ENCODE measurements around the gene ATG16L1.

ATG16L1 gene

GRCh38 chr2:233251306-233252116, at the start of gene ATG16L1:
ATG16L1 (plus strand) TSS chr2:233251673; CDS start chr2:233251828, 155 bp downstream.
- peak; percentile 92 to 94 for DNase-seq

- no peak for DNase-seq
Measured at GRCh38 chr2:233202531-233202944, 48.9 kb upstream of the ATG16L1 start.

DNA sequence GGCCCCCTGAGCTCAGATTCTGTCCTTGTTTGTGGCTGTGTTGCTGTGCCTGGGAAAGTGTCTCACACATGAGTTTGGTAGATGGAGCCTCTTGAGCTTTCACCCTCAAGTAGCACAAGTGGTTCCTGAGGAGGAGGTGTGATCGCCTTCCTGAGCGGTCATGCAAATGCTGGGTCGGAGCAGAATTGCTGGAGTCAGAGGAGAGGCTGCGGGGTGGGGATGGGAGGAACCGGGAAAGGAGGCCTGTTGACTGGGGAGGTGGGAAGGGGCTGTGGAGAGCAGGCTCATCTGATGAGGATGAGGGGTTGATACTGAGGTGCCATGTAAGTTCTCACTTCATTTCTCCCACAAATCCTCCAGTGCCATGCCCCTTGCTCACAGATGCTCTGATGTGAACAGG, 48.4 kb upstream of the ATG16L1 start:
- DNase-seq: no peak

DNA sequence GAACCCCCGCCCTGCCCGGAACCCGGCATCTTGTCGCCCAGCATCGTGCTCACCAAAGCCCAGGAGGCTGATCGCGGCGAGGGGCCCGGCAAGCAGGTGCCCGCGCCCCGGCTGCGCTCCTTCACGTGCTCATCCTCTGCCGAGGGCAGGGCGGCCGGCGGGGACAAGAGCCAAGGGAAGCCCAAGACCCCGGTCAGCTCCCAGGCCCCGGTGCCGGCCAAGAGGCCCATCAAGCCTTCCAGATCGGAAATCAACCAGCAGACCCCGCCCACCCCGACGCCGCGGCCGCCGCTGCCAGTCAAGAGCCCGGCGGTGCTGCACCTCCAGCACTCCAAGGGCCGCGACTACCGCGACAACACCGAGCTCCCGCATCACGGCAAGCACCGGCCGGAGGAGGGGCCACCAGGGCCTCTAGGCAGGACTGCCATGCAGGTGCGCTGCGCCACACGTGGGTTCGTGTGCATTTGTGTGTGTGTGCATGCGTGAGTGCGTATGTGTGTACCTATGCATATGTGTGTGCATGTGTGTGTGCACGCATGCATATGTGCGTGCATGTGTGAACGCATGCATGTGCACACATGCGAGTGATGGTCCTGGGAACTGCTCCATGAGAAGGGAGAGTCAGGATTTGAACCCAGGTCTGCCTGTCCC, 47.1 kb upstream of the ATG16L1 start:
- no peak for DNase-seq

GRCh38 chr2:233208382-233209116, 42.9 kb upstream of the ATG16L1 start:
- no peak for DNase-seq

DNA sequence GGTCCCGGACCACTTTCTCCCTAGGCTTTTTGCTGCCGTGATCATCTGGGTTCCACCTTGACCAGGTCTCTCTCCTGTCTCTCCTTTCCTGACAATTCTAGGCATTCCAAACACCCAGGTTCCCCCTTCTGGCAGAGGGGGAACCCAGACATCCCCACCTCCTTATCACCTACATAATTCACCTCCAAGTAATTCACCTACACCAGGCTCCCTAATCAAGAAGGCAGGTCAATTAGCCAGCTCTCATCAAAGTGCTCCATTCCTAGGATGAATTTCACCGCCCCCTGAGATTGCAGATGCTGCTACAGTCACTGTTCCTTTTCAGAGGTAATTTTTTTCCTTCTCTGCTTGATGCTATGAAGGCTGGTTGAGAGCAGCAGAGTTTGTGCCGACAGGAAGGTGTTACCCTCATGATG, 42.3 kb upstream of the ATG16L1 start:
- no peak for DNase-seq

DNA sequence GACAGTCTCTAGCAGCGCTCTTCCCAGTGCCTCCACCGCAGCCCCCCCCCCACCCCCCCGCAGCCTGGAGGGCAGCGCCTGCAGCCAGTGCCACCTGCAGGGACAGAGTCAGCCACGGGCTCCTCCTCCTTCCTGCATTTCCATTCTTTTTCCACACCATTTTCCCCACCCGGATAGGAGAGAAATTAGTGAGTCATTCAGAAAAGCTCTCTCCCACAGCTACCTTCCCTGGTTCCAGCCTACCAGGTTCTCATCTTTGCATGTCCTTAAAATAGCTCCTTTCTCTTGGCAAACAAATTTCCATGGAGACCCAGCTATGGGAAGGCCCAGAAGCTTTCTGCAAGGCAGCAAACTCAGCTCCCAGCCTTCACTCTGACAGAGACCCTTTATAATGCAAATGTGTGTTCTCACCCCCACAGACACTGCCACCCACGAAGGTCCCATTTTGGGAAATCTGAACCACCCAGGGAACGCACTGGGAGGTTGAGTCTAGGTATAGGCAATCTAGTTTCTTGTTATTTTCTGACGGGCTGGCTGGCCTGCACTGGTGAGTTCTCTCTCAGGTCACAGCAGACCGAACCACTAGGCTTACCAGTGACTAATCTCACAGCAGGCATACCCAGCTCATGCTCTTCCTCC, 41.8 kb upstream of the ATG16L1 start:
- DNase-seq: no peak

DNA sequence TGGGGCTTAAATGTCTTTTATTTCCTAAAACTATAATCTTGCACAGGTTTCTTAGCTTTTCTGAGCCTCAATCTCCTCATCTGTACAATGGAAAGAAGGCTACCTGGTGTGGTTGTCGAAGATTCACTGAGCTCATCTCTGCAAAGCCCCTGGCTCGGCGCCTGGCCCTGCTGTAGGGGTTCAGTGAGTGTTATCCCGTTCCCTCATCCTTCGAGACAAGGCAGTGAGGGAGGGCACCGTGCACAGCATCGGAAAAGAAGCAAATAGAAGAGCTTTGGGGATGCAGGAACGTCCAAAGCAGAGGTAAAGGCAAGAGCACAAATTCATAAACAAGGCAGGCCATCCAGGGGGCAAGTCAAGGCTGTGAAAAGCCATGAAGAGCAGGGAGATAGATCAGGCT, 41.2 kb upstream of the ATG16L1 start:
- DNase-seq: no peak

DNA sequence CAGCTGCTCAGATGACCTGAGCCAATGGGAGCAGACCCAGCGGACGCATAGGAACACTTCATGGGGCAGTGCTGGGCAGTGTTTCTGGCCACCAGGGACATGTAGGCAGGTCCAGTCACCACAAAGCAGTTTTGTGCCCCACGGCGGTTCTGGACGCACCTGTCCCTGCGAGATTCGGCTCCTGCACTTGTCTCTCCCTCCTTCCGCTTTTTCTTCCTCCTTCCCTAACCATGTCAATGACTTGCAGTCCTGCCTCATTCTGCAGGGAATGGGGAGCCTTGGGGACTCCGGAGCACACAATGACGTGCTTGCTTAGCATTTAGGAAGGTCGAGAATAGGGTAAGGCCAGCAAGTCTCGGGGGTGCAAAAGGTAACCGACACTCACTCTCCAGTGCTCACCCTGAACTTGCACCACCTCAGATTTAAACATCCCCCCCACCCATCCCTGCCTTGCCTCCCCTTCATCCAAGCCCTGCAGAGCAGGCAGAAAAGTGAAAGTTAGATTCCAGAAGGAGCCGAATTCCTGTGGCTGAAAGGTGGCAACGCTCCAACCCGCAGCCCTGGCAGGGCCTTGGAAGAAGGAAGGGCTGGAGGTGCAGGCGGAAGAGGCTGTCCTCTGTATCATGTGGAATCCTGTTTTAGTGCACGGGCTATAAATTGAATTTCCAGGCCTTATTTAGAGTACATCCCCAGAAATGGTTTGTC, 40.5 kb upstream of the ATG16L1 start:
- DNase-seq: no peak

GRCh38 chr2:233211548-233211895, 40.0 kb upstream of the ATG16L1 start:
- no peak for DNase-seq

- no peak for DNase-seq
Measured at GRCh38 chr2:233213011-233213410, 38.5 kb upstream of the ATG16L1 start.

DNA sequence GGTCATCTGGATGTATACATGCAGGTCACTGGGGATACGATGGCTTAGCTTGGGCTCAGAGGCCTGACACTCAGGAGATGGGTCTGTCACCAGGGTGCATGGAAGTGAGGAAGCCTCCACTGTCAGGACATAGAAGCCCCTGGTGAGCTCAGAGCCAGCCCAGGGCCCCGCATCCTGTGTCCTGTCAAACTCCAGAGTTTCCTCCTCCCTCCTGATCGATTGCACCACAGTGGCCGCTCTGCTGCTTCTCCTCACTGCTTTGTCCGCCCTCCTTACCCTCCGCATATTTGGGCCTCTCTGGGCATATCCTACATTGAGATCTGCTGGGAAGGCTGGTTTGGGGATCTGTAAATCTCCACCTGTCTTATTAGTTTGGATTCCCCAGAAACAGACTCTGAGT, 37.5 kb upstream of the ATG16L1 start:
- DNase-seq: no peak

- no peak for DNase-seq
Measured at GRCh38 chr2:233217892-233218377, 33.5 kb upstream of the ATG16L1 start.

DNA sequence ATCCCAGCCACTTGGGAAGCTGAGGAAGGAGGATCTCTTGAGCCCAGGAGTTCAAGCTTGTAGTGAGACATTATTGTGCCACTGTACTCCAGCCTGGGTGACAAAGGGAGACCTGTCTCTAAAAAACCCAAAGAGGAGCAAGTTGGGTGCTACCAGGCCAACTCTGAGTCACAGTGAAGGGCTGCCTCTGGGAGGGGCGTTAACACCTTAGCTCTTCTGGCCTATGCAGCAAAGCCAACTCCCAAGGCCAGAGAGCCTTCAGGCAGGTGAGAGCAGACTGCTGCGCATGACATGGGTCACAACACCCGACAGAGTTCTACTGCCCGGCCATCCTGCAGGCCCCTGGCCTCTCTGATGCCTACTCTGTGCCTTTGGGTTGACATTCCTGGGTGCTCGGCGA, 32.6 kb upstream of the ATG16L1 start:
- no peak for DNase-seq

DNA sequence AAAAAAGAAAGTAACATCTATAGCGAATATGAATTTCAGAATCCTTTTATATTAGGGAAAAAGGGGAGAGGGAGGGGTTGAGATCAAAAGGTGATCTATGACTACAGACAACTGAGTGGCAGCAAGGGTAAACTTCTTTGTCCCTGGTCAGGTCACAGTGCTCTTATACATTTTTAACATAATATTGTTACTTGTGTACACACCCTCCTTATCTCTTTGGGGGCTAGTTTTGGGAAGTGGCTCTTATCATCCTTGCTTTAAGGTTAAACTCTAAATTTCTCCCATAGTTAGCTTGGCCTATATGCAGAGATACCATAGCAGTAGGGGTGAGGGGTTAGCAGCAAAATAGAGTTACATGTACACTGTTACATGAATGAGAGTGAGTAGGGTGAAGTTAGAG, 31.6 kb upstream of the ATG16L1 start:
- no peak for DNase-seq

GRCh38 chr2:233221378-233222063, 30.0 kb upstream of the ATG16L1 start:
- no peak for DNase-seq

DNA sequence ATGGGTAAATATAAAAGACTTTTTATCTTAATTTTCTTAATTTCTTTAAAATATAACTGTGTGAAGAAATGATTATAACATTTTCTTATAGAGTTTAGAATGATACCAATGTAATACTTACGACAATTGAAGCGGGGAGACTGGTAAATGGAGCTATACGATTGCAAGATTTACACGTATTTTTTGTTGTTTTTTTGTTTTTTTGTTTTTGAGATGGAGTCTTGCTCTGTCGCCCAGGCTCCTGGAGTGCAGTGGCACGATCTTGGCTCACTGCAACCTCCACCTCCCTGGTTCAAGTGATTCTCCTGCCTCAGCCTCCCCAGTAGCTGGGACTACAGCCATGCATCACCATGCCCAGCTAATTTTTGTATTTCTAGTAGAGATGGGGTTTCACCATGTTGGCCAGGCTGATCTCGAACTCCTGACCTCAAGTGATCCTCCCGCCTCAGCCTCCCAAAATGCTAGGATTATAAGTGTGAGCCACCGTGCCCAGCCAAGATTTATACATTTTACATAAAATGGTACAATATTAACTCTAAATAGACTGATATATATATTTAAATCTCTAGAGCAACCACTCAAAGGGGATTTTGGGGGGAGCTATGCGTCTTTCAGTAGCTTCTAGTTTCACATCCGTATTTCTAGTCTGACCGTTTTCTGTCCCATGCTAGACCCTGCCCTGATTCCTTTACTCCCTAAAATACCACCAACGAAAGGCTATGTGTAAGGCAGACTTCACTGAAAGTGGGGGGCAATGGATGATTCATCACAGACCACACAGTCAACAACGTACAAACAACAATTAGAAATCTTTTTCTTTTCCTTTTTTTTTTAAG, 28.2 kb upstream of the ATG16L1 start:
- no peak for DNase-seq

- DNase-seq: no peak
Measured at GRCh38 chr2:233225230-233226068, 26.0 kb upstream of the ATG16L1 start.

DNA sequence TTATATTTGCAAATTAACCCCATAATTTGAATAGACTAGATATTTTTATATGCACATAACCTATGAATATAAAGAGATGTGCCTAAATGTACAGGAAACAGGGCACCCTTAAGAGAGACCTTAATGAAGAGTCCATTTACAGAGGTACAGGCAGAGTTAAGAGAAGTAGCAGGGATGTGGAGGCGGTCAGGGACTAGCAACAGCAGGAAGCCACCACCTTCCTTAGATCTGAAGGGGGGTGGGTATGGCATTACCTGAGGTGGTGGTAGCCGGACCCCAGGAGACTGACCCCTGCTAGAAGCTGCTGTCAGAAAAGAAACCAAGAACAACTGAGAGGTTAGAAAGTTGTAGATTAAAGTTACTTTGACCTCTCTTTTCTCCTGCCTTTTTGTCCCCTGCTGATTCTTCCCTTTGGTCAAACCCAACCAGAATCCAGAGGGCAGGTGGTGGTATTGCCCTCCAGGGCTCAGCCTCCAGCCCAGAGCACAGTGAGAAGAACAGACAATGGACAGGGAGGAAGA, 24.9 kb upstream of the ATG16L1 start:
- DNase-seq: no peak
